Fibroblast of lung (primary cell): ENCODE data around the gene INO80E. TPM values are rescaled to one million over a fixed set of nuclear protein-coding genes. Genes with fewer than 3 reads are reported as not detected.
A peak's percentile ranks its signal among the peaks of the same experiment; 100 is the strongest.

Source experiments
- DNase-seq, 2 donors: peaks; one replicate each; pipeline versions ENCODE4 v3.0.0 to v3.0.0-alpha.2; 2010; ENCODE audit warnings: low read depth in 2 of 2
- H2AFZ ChIP-seq: 2 replicates; pipeline ENCODE4 v1.5.1; 2012; ENCODE audit warnings: low read length, control low read depth, inconsistent platforms
- H3K27ac ChIP-seq: 2 replicates; pipeline ENCODE4 v1.5.1; 2011; ENCODE audit warnings: low read length, control low read depth; ENCODE audit not compliant: insufficient read depth
- H3K27me3 ChIP-seq: 2 replicates; pipeline ENCODE4 v1.5.1; 2011; ENCODE audit warnings: mild to moderate bottlenecking, low read length; ENCODE audit not compliant: control insufficient read depth, insufficient read depth
- H3K36me3 ChIP-seq: 2 replicates; pipeline ENCODE4 v1.5.1; 2011; ENCODE audit warnings: low read length; ENCODE audit not compliant: control insufficient read depth, insufficient read depth
- H3K4me1 ChIP-seq: 2 replicates; pipeline ENCODE4 v1.5.1; 2011; ENCODE audit warnings: low read length; ENCODE audit not compliant: control insufficient read depth, insufficient read depth; ENCODE audit errors: extremely low read depth
- H3K4me2 ChIP-seq: 2 replicates; pipeline ENCODE4 v1.5.1; 2011; ENCODE audit warnings: low read length, control low read depth; ENCODE audit not compliant: insufficient read depth; ENCODE audit errors: extremely low read depth
- H3K4me3 ChIP-seq, 4 experiments: fragments of 200-600 bp in 1 of 4; sonication (generic) in 1 of 4; replicated peaks in 1 of 4; 2 replicates each; pipeline ENCODE4 v1.5.1; 2011 to 2016; ENCODE audit warnings: low read length in 4 of 4, low read depth in 3 of 4, mild to moderate bottlenecking in 3 of 4, control low read depth in 2 of 4, inconsistent platforms in 1 of 4, mixed read lengths in 1 of 4; ENCODE audit not compliant: insufficient read depth in 1 of 4; ENCODE audit errors: control extremely low read depth in 1 of 4
- H3K79me2 ChIP-seq: 2 replicates; pipeline ENCODE4 v1.5.1; 2012; ENCODE audit warnings: mild to moderate bottlenecking, low read length, inconsistent platforms; ENCODE audit not compliant: control insufficient read depth, insufficient read depth
- H3K9ac ChIP-seq: 2 replicates; pipeline ENCODE4 v1.5.1; 2011; ENCODE audit warnings: mild to moderate bottlenecking, low read length, control low read depth; ENCODE audit not compliant: insufficient read depth
- H3K9me3 ChIP-seq: 2 replicates; pipeline ENCODE4 v1.5.1; 2012; ENCODE audit warnings: low read depth, low read length; ENCODE audit not compliant: control insufficient read depth, insufficient read depth
- H4K20me1 ChIP-seq: 2 replicates; pipeline ENCODE4 v1.5.1; 2011; ENCODE audit warnings: low read length; ENCODE audit not compliant: control insufficient read depth, insufficient read depth; ENCODE audit errors: extremely low read depth
- CTCF ChIP-seq, 2 donors: IDR thresholded peaks in 1 of 2; conservative IDR thresholded peaks in 1 of 2; 1 replicate in 1 of 2; 2 replicates in 1 of 2; pipeline ENCODE4 v1.5.1; 2011 to 2012; ENCODE audit warnings: low read length in 2 of 2, control low read depth in 1 of 2, inconsistent platforms in 1 of 2, low read depth in 1 of 2, mild to moderate bottlenecking in 1 of 2
- EZH2 ChIP-seq: IDR thresholded peaks from 2 replicates; pipeline ENCODE4 v1.5.1; 2012; ENCODE audit warnings: low read length, control low read depth, mild to moderate bottlenecking; ENCODE audit errors: missing control alignments
- polyA plus RNA-seq, 2 donors: library from polyadenylated mRNA; depleted of rRNA in 1 of 2; stranded (reverse) in 1 of 2; unstranded in 1 of 2; fragments of >200 nt; gene quantifications; 2 replicates each; pipeline ENCODE4 v1.2.1, GENCODE V29; 2011 to 2012; ENCODE audit warnings: missing spikeins in 1 of 2
- total RNA-seq: library from RNA; depleted of rRNA; stranded (reverse); fragments of >200 nt; gene quantifications from 2 replicates; pipeline ENCODE4 v1.2.1, GENCODE V29; 2014

INO80E gene
- total and polyA plus RNA-seq, 2 donors (not counting 1 experiment from before 2014, with no cell fraction given) = 16.3 to 21.9 TPM

DNA sequence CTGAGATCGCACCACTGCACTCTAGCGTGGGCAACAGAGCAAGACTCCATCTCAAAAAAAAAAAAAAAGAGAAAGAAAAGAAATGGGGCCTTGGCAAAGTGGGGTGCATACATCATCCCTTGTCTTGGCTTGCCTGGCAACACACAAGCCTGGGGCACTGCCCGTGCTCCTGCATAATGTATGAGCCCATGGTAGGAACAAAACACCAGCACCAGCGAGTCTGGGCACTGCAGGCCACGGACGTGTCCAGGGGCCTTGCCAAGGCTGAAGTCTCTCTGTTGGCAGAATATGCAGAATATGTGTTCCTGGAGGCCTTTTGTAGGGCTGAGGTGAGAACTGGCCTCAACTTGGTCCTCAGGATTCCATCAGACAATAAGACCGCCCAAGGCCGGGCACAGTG, 53.8 kb downstream of the INO80E start:
- Histone ChIP-seq H3K27ac (no peak overlapping the region), H3K27me3 (no peaks in the 10 kb centered on the region), H3K79me2 (peaks cover 3% of the 10 kb centered on the region), H3K36me3 (no peaks in the 10 kb centered on the region), H2AFZ (no peak overlapping the region), H3K4me3 (no peak overlapping the region), H4K20me1 (no peaks in the 10 kb centered on the region), H3K9ac (no peak overlapping the region), H3K4me2 (no peak overlapping the region), H3K9me3 (no peaks in the 10 kb centered on the region), H3K4me1 (peaks cover 5% of the 10 kb centered on the region)
- no peak for TF ChIP-seq EZH2
- TF ChIP-seq CTCF (conservative IDR thresholded peaks at IDR 0.05 in 1 of 2, IDR thresholded peaks at IDR 0.05 in 1 of 2; ENCODE audit: low read depth in 1 of 2, low read length in 2 of 2) = no peak
- DNase-seq = no peak

DNA sequence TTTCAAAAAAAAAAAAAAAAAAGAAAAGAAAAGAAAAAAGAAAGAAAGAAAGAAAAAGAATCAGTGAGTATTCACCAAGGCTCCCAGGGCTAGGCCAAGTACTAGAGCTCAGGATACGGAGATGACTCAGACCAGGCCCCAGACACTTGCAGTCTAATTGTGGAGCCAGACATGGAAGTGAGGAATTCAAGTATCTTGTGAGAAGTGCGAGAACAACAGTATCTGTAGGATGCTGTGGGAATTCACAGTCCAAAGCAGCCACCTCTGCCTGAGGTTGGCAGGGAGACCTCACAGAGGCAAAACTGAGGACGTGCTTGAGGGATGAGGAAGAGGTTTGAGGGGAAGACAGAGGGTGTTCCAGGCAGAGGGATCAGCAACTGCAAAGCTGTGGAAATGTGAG, 55.5 kb downstream of the INO80E start:
- DNase-seq = peak in 1 of 2 donors; percentile 86
- Histone ChIP-seq H3K4me3 (no peak overlapping the region), H3K9me3 (no peaks in the 10 kb centered on the region), H3K4me2 (no peak overlapping the region), H3K9ac (no peak overlapping the region), H3K27ac (no peak overlapping the region), H3K4me1 (peaks cover 5% of the 10 kb centered on the region), H3K27me3 (no peaks in the 10 kb centered on the region), H3K36me3 (peaks cover 2% of the 10 kb centered on the region), H4K20me1 (no peaks in the 10 kb centered on the region), H3K79me2 (peaks cover 3% of the 10 kb centered on the region), H2AFZ (no peak overlapping the region)
- no peak for TF ChIP-seq EZH2
- no peak for TF ChIP-seq CTCF (conservative IDR thresholded peaks at IDR 0.05 in 1 of 2, IDR thresholded peaks at IDR 0.05 in 1 of 2; ENCODE audit: low read depth in 1 of 2, low read length in 2 of 2)

DNA sequence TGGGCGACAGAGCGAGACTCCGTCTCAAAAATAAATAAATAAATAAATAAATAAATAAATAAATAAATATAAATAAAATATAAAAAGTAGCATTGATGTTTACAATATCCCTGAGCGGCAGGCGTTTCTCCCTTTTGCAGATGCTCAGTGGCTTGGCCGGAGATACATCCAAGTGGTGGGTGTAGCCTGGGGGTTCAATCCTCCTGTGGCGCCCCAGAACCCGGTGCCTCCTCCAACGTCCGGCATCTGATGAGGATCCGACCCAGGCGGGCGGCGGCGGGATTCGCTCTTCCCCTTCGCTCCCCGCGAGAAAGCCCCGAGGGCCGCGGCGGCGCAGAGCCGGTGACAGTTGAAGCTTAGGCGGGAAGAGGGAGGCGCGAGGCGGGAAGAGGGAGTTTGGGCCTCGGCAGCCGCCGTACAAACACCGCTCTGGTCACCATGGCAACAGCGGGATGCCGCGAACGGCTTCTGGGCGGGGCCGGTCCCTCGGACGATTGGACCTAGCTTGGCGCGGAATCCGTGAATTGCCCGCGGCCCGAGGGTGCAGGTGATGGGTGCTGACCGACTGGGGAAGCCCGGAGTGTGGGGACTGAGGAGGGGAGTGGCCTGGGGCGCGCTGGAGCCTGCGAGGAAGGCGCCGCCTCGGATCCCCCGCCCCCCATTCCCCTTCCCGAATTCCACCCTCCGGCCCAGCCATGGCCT, 56.8 kb downstream of the INO80E start:
- Histone ChIP-seq H3K4me3 (peak overlapping the region; percentile 53 to 88 (median 68)), H3K4me2 (peak overlapping the region; percentile 80), H4K20me1 (no peaks in the 10 kb centered on the region), H3K27me3 (no peaks in the 10 kb centered on the region), H3K9me3 (no peaks in the 10 kb centered on the region), H3K27ac (peak overlapping the region; percentile 64), H3K9ac (peak overlapping the region; percentile 71), H3K79me2 (peaks cover 3% of the 10 kb centered on the region), H3K36me3 (peaks cover 2% of the 10 kb centered on the region), H2AFZ (peak overlapping the region; percentile 80), H3K4me1 (peaks cover 5% of the 10 kb centered on the region)
- TF ChIP-seq CTCF (conservative IDR thresholded peaks at IDR 0.05 in 1 of 2, IDR thresholded peaks at IDR 0.05 in 1 of 2; ENCODE audit: low read depth in 1 of 2, low read length in 2 of 2) = no peak
- no peak for TF ChIP-seq EZH2
- peak; percentile 87 to 88 for DNase-seq
